ENCODE results near the gene GNLY.

GNLY gene

DNA sequence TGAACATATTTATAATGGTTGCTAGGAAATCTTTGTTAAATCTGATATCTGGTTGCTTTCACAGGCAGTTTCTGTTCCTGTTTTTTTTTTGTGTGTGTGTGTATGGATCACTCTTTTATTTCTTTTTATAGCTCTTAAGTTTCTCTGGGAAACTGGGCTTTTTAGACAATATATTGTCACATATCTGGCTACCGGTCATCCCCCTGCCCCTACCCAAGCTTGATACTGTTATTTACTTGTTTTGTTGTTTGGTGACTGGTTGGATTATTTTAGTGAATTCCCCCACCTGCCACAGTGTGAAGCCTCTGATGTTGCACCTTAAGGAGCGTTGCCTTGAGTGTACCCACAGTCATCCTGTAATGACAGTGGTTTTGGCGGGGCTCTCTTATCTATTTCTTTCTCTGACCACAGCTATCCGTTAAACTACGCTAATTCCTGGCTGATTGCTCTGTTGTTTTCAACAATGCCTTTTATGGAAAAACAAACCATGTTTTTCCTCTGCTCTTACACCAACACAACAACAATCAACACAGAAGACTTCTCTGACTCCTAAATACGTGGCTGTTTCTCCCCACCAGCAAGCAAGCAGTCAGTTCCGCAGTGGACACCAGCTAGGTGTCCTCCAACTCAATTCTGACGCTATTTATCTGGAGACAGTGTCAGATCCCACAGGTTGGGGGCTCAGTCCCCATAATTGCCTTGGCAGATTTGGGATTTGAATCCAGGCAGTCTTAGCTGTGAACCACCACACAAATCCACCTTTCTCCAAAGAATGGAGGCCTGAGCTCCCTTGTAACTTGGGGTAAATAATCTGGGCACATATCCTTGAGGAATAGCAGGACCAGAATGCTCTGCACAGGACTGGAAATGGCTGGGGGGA lies 10.9 kb downstream of the GNLY start:
- Histone ChIP-seq H3K36me3 (ENCODE audit: control insufficient read depth, insufficient read depth, low read length, severe bottlenecking) (no peaks in the 10 kb centered on the region), H3K9ac (ENCODE audit: low read length) (peak overlapping the region; percentile 24), H3K27me3 (replicated peaks; ENCODE audit: control insufficient read depth, insufficient read depth, low read length) (no peaks in the 10 kb centered on the region), H3K4me3 (ENCODE audit: low read length) (no peak overlapping the region), H3K4me1 (ENCODE audit: control insufficient read depth, insufficient read depth, low read length) (peaks cover 71% of the 10 kb centered on the region), H3K9me3 (ENCODE audit: control insufficient read depth, low read length) (no peaks in the 10 kb centered on the region)
- no peak for DNase-seq (ENCODE audit: low read depth)

DNA sequence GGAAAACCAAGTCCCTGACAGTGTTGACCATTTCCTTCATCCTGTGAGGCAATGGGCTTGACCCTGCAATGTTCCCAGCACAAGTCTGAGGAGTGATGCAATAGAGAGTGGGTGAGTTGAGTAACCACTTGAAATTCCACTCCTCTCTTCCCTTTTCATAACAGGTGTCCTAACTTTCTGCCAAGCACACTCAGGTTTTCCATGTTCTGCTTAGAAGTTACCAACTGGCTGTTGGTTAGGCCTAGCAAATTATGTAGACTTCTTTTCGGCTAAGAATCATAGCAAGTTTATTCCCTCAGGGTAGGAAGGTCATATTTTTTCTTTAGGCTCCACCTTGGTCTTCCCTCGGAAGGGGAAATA lies 11.5 kb downstream of the GNLY start:
- Histone ChIP-seq H3K36me3 (ENCODE audit: control insufficient read depth, insufficient read depth, low read length, severe bottlenecking) (no peaks in the 10 kb centered on the region), H3K4me1 (ENCODE audit: control insufficient read depth, insufficient read depth, low read length) (peaks cover 68% of the 10 kb centered on the region), H3K27me3 (replicated peaks; ENCODE audit: control insufficient read depth, insufficient read depth, low read length) (no peaks in the 10 kb centered on the region), H3K9ac (ENCODE audit: low read length) (no peak overlapping the region), H3K9me3 (ENCODE audit: control insufficient read depth, low read length) (no peaks in the 10 kb centered on the region), H3K4me3 (ENCODE audit: low read length) (no peak overlapping the region)
- DNase-seq (ENCODE audit: low read depth): peak; percentile 96

DNA sequence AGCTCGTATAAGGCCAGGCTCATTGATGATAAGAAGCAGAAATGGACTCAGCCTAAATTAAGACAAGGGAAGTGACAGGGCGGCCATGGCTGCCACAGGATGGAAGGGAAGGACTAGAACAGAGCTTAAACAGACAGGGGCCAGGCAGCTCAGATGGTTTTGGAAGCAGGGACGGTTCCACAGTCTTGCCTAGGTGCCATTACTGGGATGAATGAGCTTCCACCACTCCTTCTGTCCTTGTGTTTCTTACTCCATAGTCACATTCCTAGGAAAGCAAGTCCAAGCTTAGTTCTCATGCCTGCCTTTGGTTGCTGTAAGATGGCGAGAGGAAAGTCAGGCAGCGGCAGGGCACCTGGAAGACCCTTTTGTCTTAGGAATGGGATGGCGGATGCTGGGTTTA lies 11.9 kb downstream of the GNLY start:
- peaks cover 64% of the 10 kb centered on the region for H3K4me1 ChIP-seq (ENCODE audit: control insufficient read depth, insufficient read depth, low read length)
- no peak overlapping the region for H3K9ac ChIP-seq (ENCODE audit: low read length)
- no peak for DNase-seq (ENCODE audit: low read depth)
- no peaks in the 10 kb centered on the region for H3K27me3 ChIP-seq (replicated peaks; ENCODE audit: control insufficient read depth, insufficient read depth, low read length)
- H3K4me3 ChIP-seq (ENCODE audit: low read length): no peak overlapping the region
- H3K9me3 ChIP-seq (ENCODE audit: control insufficient read depth, low read length): no peaks in the 10 kb centered on the region
- H3K36me3 ChIP-seq (ENCODE audit: control insufficient read depth, insufficient read depth, low read length, severe bottlenecking): no peaks in the 10 kb centered on the region

DNA sequence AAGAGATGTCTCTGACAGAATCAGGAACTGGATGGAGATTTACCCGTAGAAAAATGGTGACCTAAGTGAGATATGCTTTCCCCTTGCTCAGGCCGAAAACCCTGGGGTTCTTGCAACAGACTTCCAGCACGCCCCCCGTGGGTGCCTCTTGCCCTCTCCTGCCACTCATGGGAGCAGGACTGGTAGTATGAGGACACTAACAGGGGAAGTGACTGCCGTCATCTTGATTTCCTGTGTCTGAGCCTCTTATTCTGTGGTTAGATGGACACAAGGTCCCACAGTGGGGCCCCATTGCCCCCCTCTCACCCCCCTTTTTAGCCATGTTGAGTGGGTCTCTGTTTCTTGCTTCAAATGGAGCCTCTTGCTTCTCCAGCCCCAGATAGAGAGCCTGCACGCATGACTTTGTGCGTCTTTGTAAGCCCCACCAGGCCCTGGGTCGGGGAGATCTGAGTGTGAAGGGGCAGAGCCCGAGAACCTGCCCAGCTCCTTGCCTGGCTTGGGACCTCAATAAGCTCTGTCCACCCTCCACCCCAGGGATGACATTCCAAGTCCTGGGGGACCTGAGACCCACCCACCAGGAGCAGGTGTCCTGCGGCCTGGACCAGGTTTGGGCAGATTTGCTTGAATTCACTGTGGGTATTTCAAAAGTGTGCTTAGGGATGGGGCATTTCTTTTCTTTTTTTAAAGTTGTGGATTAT lies 12.6 kb downstream of the GNLY start:
- no peak for DNase-seq (ENCODE audit: low read depth)
- Histone ChIP-seq H3K9me3 (ENCODE audit: control insufficient read depth, low read length) (no peaks in the 10 kb centered on the region), H3K9ac (ENCODE audit: low read length) (no peak overlapping the region), H3K36me3 (ENCODE audit: control insufficient read depth, insufficient read depth, low read length, severe bottlenecking) (no peaks in the 10 kb centered on the region), H3K27me3 (replicated peaks; ENCODE audit: control insufficient read depth, insufficient read depth, low read length) (no peaks in the 10 kb centered on the region), H3K4me1 (ENCODE audit: control insufficient read depth, insufficient read depth, low read length) (peaks cover 58% of the 10 kb centered on the region), H3K4me3 (ENCODE audit: low read length) (no peak overlapping the region)

DNA sequence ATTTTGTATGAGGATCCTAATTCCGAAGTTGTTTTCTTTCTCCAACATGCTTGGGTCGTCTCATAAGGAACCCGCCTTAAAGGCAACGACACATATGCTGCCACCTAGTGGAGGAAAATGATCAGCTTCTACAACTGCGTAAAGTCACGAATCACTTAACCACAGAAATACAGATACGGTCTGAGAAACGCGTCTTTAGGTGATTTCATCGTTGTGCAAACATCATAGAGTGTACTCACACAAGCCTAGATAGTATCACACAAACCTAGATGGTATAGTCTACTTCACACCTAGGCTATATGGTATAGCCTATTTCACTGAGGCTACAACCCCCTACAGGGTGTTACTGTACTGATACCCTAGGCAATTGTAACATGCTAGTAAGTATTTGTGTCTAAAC lies 13.1 kb downstream of the GNLY start:
- Histone ChIP-seq H3K36me3 (ENCODE audit: control insufficient read depth, insufficient read depth, low read length, severe bottlenecking) (no peaks in the 10 kb centered on the region), H3K9ac (ENCODE audit: low read length) (no peak overlapping the region), H3K4me3 (ENCODE audit: low read length) (no peak overlapping the region), H3K9me3 (ENCODE audit: control insufficient read depth, low read length) (no peaks in the 10 kb centered on the region), H3K4me1 (ENCODE audit: control insufficient read depth, insufficient read depth, low read length) (peaks cover 52% of the 10 kb centered on the region), H3K27me3 (replicated peaks; ENCODE audit: control insufficient read depth, insufficient read depth, low read length) (no peaks in the 10 kb centered on the region)
- DNase-seq (ENCODE audit: low read depth): peak; percentile 96

DNA sequence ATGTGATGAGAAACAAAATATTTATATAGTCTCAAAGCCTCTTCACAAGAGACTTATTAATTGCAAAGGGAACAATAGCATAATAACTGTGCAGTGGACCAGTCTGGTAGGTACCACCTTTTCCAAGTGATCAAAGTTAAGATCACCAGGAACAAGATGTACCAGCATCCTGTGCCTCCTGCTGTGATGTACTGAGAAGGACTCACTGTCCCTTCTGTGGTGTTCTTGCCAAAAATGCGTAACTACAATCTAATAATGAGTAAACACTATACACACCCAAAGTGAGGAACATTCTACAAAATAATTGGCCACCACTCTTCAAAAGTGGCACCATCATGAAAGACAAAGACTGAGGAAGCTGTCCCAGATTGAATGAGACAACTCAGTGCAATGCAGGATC lies 14.5 kb downstream of the GNLY start:
- Histone ChIP-seq H3K9me3 (ENCODE audit: control insufficient read depth, low read length) (no peaks in the 10 kb centered on the region), H3K36me3 (ENCODE audit: control insufficient read depth, insufficient read depth, low read length, severe bottlenecking) (no peaks in the 10 kb centered on the region), H3K4me1 (ENCODE audit: control insufficient read depth, insufficient read depth, low read length) (peaks cover 58% of the 10 kb centered on the region), H3K4me3 (ENCODE audit: low read length) (no peak overlapping the region), H3K9ac (ENCODE audit: low read length) (no peak overlapping the region), H3K27me3 (replicated peaks; ENCODE audit: control insufficient read depth, insufficient read depth, low read length) (no peaks in the 10 kb centered on the region)
- no peak for DNase-seq (ENCODE audit: low read depth)

DNA sequence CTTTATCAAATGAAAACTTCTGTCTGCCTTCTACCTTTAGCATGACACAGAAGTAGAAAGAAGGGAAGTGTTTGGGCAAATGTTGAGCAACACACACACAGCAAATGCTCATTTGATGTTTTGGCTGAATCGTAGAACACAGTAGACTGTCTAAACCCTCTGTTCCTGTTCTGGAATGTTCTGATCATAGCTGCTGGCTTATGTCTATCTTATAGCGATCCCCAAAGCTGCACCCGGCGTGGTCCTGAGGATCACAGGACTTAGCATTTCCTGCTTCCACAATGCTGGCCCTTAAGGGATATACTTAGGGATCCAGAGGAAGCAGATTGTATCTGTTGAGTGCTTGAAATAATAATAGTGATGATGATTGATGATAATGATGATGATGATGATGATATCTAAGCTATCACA lies 15.2 kb downstream of the GNLY start:
- no peaks in the 10 kb centered on the region for H3K36me3 ChIP-seq (ENCODE audit: control insufficient read depth, insufficient read depth, low read length, severe bottlenecking)
- H3K9me3 ChIP-seq (ENCODE audit: control insufficient read depth, low read length): no peaks in the 10 kb centered on the region
- DNase-seq (ENCODE audit: low read depth): peak; percentile 45
- no peaks in the 10 kb centered on the region for H3K27me3 ChIP-seq (replicated peaks; ENCODE audit: control insufficient read depth, insufficient read depth, low read length)
- H3K9ac ChIP-seq (ENCODE audit: low read length): no peak overlapping the region
- H3K4me3 ChIP-seq (ENCODE audit: low read length): no peak overlapping the region
- H3K4me1 ChIP-seq (ENCODE audit: control insufficient read depth, insufficient read depth, low read length): peaks cover 61% of the 10 kb centered on the region

DNA sequence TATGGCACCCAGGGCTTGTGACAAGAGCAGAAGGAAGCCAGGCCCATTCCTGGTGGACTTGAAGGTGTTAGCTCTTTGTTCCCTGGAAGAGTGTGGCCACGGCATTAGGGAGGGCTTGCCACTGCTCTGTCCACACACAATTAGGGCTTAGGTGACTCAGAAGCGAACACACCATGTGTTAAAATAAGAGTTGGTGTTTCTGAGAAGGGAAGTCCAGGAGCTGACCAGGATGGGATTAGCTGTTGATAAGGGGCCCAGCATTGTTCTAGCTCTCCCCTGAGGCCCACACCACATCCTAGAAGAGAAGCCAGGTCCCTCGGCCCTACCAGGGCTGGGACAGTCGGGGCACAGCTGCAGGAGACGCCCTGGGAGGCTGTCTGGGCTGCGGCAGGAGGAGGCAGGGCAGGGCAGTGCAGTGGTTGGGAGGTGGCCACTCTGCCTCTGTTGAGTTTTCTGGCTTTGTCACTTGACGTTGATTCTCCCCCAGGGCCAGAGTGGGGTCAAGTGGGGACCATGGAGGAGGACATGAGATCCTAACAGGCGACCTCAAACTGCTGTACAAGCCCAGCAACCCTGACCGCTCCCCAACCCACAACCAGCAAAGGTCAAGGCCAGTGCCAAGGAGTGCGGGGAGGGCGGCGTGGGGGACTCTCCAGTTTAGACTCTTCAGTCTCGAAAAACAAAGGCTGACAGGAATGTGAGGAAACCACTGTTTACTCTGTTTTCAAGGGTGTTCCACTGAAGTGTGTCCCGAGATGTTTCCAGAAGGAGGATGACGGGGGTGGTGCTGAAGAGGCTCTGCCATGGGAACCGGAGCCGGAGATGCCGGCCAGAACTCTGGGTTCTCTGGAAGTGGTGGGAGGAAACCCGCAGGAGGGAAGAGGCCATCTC lies 16.8 kb downstream of the GNLY start:
- DNase-seq (ENCODE audit: low read depth): no peak
- peaks cover 46% of the 10 kb centered on the region for H3K4me1 ChIP-seq (ENCODE audit: control insufficient read depth, insufficient read depth, low read length)
- H3K27me3 ChIP-seq (replicated peaks; ENCODE audit: control insufficient read depth, insufficient read depth, low read length): no peaks in the 10 kb centered on the region
- H3K36me3 ChIP-seq (ENCODE audit: control insufficient read depth, insufficient read depth, low read length, severe bottlenecking): no peaks in the 10 kb centered on the region
- no peak overlapping the region for H3K4me3 ChIP-seq (ENCODE audit: low read length)
- H3K9ac ChIP-seq (ENCODE audit: low read length): no peak overlapping the region
- H3K9me3 ChIP-seq (ENCODE audit: control insufficient read depth, low read length): no peaks in the 10 kb centered on the region

DNA sequence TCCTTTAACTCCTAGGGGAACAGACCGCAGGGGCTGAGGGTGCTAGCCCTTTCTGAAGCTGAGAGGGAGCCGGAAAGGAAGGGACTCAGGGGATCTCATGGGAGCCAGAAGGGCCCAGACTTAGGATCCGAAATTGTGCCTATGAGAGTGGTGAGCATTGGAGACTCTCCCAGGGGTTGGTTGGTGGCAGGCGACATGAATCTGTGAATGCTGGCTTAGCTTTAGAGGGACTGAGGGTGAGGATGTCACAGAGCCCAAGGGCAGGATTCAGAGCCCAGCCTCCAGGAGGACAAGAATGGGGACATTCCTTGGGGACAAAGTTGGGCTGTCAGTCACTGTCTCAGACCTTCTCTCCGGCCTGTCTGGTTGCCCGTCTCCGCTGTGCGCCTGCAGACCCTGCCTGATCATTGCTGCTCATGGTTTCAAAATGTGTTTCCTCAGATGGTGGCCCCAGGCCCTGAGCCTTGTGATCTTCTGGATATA lies 17.5 kb downstream of the GNLY start:
- Histone ChIP-seq H3K36me3 (ENCODE audit: control insufficient read depth, insufficient read depth, low read length, severe bottlenecking) (no peaks in the 10 kb centered on the region), H3K27me3 (replicated peaks; ENCODE audit: control insufficient read depth, insufficient read depth, low read length) (no peaks in the 10 kb centered on the region), H3K9ac (ENCODE audit: low read length) (no peak overlapping the region), H3K4me3 (ENCODE audit: low read length) (no peak overlapping the region), H3K4me1 (ENCODE audit: control insufficient read depth, insufficient read depth, low read length) (peaks cover 39% of the 10 kb centered on the region), H3K9me3 (ENCODE audit: control insufficient read depth, low read length) (no peaks in the 10 kb centered on the region)
- DNase-seq (ENCODE audit: low read depth): no peak

DNA sequence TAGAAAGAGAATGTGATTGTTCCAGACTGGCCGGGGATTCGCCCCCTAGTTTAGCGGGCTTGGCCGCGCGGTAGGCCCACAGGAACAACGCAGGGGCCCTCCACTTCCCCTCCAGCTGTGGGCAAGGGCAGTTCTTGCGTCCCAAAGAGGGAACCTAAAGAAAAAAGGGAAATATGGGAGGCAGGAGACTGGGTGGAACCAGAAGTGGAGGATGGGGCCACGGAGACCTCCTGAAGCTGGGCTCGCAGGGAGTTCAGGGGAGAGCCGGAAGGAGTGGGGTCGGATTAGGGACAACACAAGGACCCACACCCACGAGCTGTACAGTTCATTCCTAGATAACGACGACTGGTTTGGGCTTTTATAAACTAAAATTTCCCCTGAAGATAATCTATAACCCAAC lies 18.2 kb downstream of the GNLY start:
- H3K27me3 ChIP-seq (replicated peaks; ENCODE audit: control insufficient read depth, insufficient read depth, low read length): no peaks in the 10 kb centered on the region
- DNase-seq (ENCODE audit: low read depth): no peak
- no peaks in the 10 kb centered on the region for H3K36me3 ChIP-seq (ENCODE audit: control insufficient read depth, insufficient read depth, low read length, severe bottlenecking)
- no peaks in the 10 kb centered on the region for H3K9me3 ChIP-seq (ENCODE audit: control insufficient read depth, low read length)
- H3K4me3 ChIP-seq (ENCODE audit: low read length): no peak overlapping the region
- no peak overlapping the region for H3K9ac ChIP-seq (ENCODE audit: low read length)
- H3K4me1 ChIP-seq (ENCODE audit: control insufficient read depth, insufficient read depth, low read length): peaks cover 34% of the 10 kb centered on the region
